Mesenchymal stem cell (in vitro differentiated cells and primary cell): ENCODE results near the gene ZNF366.
A peak's percentile ranks its signal among the peaks of the same experiment; 100 is the strongest.

Experiments used
- DNase-seq: peaks from one replicate; pipeline ENCODE4 v3.0.0-alpha.2; 2013
- H2AFZ ChIP-seq: one replicate; pipeline ENCODE4 v1.6.1; 2013; ENCODE audit warnings: low read depth, mild to moderate bottlenecking, control low read depth, inconsistent platforms, low read length, moderate library complexity
- H2AK5ac ChIP-seq: 2 replicates; pipeline ENCODE4 v1.6.1; 2013; ENCODE audit warnings: low read length, moderate library complexity, mild to moderate bottlenecking, inconsistent platforms; ENCODE audit not compliant: severe bottlenecking
- H2BK120ac ChIP-seq: one replicate; pipeline ENCODE4 v1.6.1; 2013; ENCODE audit warnings: low read depth, mild to moderate bottlenecking, inconsistent platforms, low read length, moderate library complexity
- H2BK12ac ChIP-seq, 2 experiments: one replicate each; pipeline ENCODE4 v1.6.1; 2013; ENCODE audit warnings: inconsistent platforms in 2 of 2, low read length in 2 of 2, mild to moderate bottlenecking in 2 of 2, moderate library complexity in 2 of 2, control low read depth in 1 of 2
- H2BK15ac ChIP-seq: one replicate; pipeline ENCODE4 v1.6.1; 2013; ENCODE audit warnings: mild to moderate bottlenecking, low read depth, inconsistent platforms; ENCODE audit not compliant: poor library complexity, severe bottlenecking
- H2BK5ac ChIP-seq: 2 replicates; pipeline ENCODE4 v1.6.1; 2013; ENCODE audit warnings: low read depth, mild to moderate bottlenecking, low read length, control low read depth, inconsistent platforms; ENCODE audit not compliant: poor library complexity, severe bottlenecking
- H3K14ac ChIP-seq, 2 experiments: one replicate each; pipeline ENCODE4 v1.6.1; 2013; ENCODE audit warnings: inconsistent platforms in 2 of 2, low read length in 2 of 2, control low read depth in 1 of 2, mild to moderate bottlenecking in 1 of 2, moderate library complexity in 1 of 2
- H3K18ac ChIP-seq, 2 experiments: one replicate each; pipeline ENCODE4 v1.6.1; 2013; ENCODE audit warnings: inconsistent platforms in 2 of 2, low read length in 2 of 2, control low read depth in 1 of 2, low read depth in 1 of 2, mild to moderate bottlenecking in 1 of 2
- H3K23ac ChIP-seq, 2 experiments: one replicate each; pipeline ENCODE4 v1.6.1; 2013; ENCODE audit warnings: inconsistent platforms in 2 of 2, low read length in 2 of 2, mild to moderate bottlenecking in 2 of 2, moderate library complexity in 2 of 2, control low read depth in 1 of 2
- H3K27ac ChIP-seq: 2 replicates; pipeline ENCODE4 v1.5.1; 2013; ENCODE audit warnings: mild to moderate bottlenecking, moderate library complexity, low read length, control low read depth, inconsistent platforms; ENCODE audit not compliant: poor library complexity, severe bottlenecking
- H3K27me3 ChIP-seq, 2 experiments: 2 replicates each; pipeline versions ENCODE4 v1.6.1 to v1.7.0; 2013; ENCODE audit warnings: low read length in 2 of 2, mild to moderate bottlenecking in 2 of 2, moderate library complexity in 2 of 2, control low read depth in 1 of 2, inconsistent platforms in 1 of 2; ENCODE audit not compliant: control insufficient read depth in 1 of 2, insufficient read depth in 1 of 2
- H3K36me3 ChIP-seq, 2 experiments: 2 replicates each; pipeline versions ENCODE4 v1.6.1 to v1.7.0; 2013; ENCODE audit warnings: low read length in 2 of 2, control low read depth in 1 of 2, inconsistent platforms in 1 of 2, low read depth in 1 of 2, mild to moderate bottlenecking in 1 of 2; ENCODE audit not compliant: insufficient read depth in 2 of 2, control insufficient read depth in 1 of 2
- H3K4ac ChIP-seq, 2 experiments: one replicate each; pipeline ENCODE4 v1.6.1; 2013; ENCODE audit warnings: inconsistent platforms in 2 of 2, low read length in 2 of 2, mild to moderate bottlenecking in 2 of 2, moderate library complexity in 2 of 2, control low read depth in 1 of 2, low read depth in 1 of 2
- H3K4me1 ChIP-seq: 2 replicates; pipeline ENCODE4 v1.6.1; 2013; ENCODE audit warnings: low read depth, low read length, control low read depth; ENCODE audit not compliant: control insufficient read depth, insufficient read depth
- H3K4me2 ChIP-seq: 2 replicates; pipeline ENCODE4 v1.6.1; 2013; ENCODE audit warnings: low read length, mild to moderate bottlenecking, inconsistent platforms; ENCODE audit not compliant: poor library complexity, severe bottlenecking
- H3K4me3 ChIP-seq, 2 experiments: 2 replicates each; pipeline versions ENCODE4 v1.5.1 to v1.7.0; 2013; ENCODE audit warnings: low read length in 2 of 2, mild to moderate bottlenecking in 2 of 2, control low read depth in 1 of 2, low read depth in 1 of 2; ENCODE audit not compliant: insufficient read depth in 1 of 2
- H3K79me1 ChIP-seq: replicated peaks from 2 replicates; pipeline ENCODE4 v1.6.1; 2013; ENCODE audit warnings: mild to moderate bottlenecking, control low read depth, low read length, inconsistent platforms; ENCODE audit not compliant: poor library complexity, severe bottlenecking
- H3K9ac ChIP-seq: 2 replicates; pipeline ENCODE4 v1.7.0; 2013; ENCODE audit warnings: mild to moderate bottlenecking, low read length, moderate library complexity
- H3K9me3 ChIP-seq: 2 replicates; pipeline ENCODE4 v1.7.0; 2013; ENCODE audit warnings: mild to moderate bottlenecking, low read length; ENCODE audit not compliant: control insufficient read depth
- H4K8ac ChIP-seq: one replicate; pipeline ENCODE4 v1.6.1; 2013; ENCODE audit warnings: inconsistent platforms, mild to moderate bottlenecking, low read length, moderate library complexity
- H4K91ac ChIP-seq: one replicate; pipeline ENCODE4 v1.6.1; 2013; ENCODE audit warnings: mild to moderate bottlenecking, low read length, inconsistent platforms
- WGBS: methylation state at CpG from one replicate; pipeline ENCODE4 v1.1.7; 2013; ENCODE audit warnings: mixed read lengths; 5-methylcytosine and 5-hydroxymethylcytosine counted together

Gene ZNF366

GRCh38 chr5:72441094-72441723 is 66.0 kb downstream of the ZNF366 start:
- H3K18ac ChIP-seq = peak overlapping the region; percentile 37 to 40
- peaks cover 2% of the 10 kb centered on the region for H3K4me1 ChIP-seq
- H3K9ac ChIP-seq = peak overlapping the region; percentile 50
- 98% methylated on average over 4 of the region's 4 CpGs for WGBS
- no peaks in the 10 kb centered on the region for H3K27me3 ChIP-seq
- H2AK5ac ChIP-seq = no peak overlapping the region
- no peaks in the 10 kb centered on the region for H3K9me3 ChIP-seq
- no peak overlapping the region for H3K27ac ChIP-seq
- H3K23ac ChIP-seq = no peak overlapping the region
- no peak overlapping the region for H2BK120ac ChIP-seq
- no peak overlapping the region for H4K8ac ChIP-seq
- H2BK15ac ChIP-seq = peak overlapping the region; percentile 30
- H2BK5ac ChIP-seq = no peak overlapping the region
- no peak overlapping the region for H2AFZ ChIP-seq
- H3K14ac ChIP-seq = no peak overlapping the region
- no peak overlapping the region for H3K4me2 ChIP-seq
- H3K4me3 ChIP-seq = no peak overlapping the region
- no peaks in the 10 kb centered on the region for H3K79me1 ChIP-seq
- H2BK12ac ChIP-seq = peak overlapping the region in 1 of 2 experiments; percentile 60
- H3K4ac ChIP-seq = no peak overlapping the region
- DNase-seq = no peak
- no peaks in the 10 kb centered on the region for H3K36me3 ChIP-seq
- peak overlapping the region; percentile 65 for H4K91ac ChIP-seq

GRCh38 chr5:72440207-72440638 is 67.0 kb downstream of the ZNF366 start:
- WGBS = 98% methylated on average over 1 of the region's 1 CpG

GRCh38 chr5:72439192-72439591 is 68.0 kb downstream of the ZNF366 start:
- WGBS = 89% methylated on average over 4 of the region's 4 CpGs
- no peak overlapping the region for H3K4ac ChIP-seq

More at GRCh38 chr5:72440207-72440638, 67.0 kb downstream of the ZNF366 start:
- Histone ChIP-seq H3K9ac (no peak overlapping the region), H2AK5ac (no peak overlapping the region), H3K79me1 (no peaks in the 10 kb centered on the region), H3K9me3 (no peaks in the 10 kb centered on the region), H3K4me1 (peaks cover 2% of the 10 kb centered on the region), H3K4ac (no peak overlapping the region), H4K8ac (no peak overlapping the region), H2BK120ac (no peak overlapping the region), H3K27ac (no peak overlapping the region), H2BK12ac (no peak overlapping the region), H3K4me3 (no peak overlapping the region), H3K27me3 (no peaks in the 10 kb centered on the region), H3K14ac (no peak overlapping the region), H3K4me2 (no peak overlapping the region), H2BK15ac (no peak overlapping the region), H2BK5ac (no peak overlapping the region), H2AFZ (no peak overlapping the region), H3K23ac (no peak overlapping the region), H4K91ac (no peak overlapping the region), H3K36me3 (no peaks in the 10 kb centered on the region), H3K18ac (no peak overlapping the region)
- DNase-seq = no peak

DNA sequence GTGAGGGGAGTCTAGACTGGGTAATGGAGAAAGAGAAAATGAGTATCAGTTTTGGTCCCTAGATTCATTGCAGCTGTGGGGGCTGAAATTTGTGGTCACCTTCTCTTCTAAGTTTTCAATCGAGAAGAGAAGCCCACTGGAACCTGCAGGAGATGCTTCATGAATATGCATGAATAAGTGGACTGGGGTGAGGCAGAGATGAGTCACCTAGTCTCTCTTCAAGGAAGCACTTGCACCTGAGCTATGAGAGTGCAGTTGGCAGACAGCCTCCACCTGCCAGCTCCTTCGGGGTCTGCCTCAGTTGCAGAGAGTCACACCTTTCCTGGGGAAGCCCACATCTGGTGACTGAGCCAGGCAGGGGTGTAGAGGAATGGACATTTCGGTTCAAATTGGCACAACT is 69.1 kb downstream of the ZNF366 start:
- 93% methylated on average over 3 of the region's 3 CpGs for WGBS
- no peak overlapping the region for H2AK5ac ChIP-seq
- H3K27ac ChIP-seq = no peak overlapping the region
- H3K9ac ChIP-seq = no peak overlapping the region
- no peak overlapping the region for H2AFZ ChIP-seq
- no peaks in the 10 kb centered on the region for H3K9me3 ChIP-seq
- H3K27me3 ChIP-seq = no peaks in the 10 kb centered on the region
- no peak overlapping the region for H3K23ac ChIP-seq
- no peak overlapping the region for H3K4me3 ChIP-seq
- H2BK12ac ChIP-seq = no peak overlapping the region
- no peak overlapping the region for H3K18ac ChIP-seq
- H2BK15ac ChIP-seq = no peak overlapping the region
- H3K79me1 ChIP-seq = no peaks in the 10 kb centered on the region
- H3K4me1 ChIP-seq = peaks cover 2% of the 10 kb centered on the region
- H2BK5ac ChIP-seq = no peak overlapping the region
- H3K36me3 ChIP-seq = no peaks in the 10 kb centered on the region
- H3K4ac ChIP-seq = no peak overlapping the region
- no peak overlapping the region for H4K91ac ChIP-seq
- no peak overlapping the region for H4K8ac ChIP-seq
- no peak for DNase-seq
- H2BK120ac ChIP-seq = no peak overlapping the region
- no peak overlapping the region for H3K14ac ChIP-seq
- H3K4me2 ChIP-seq = no peak overlapping the region

More at GRCh38 chr5:72439192-72439591, 68.0 kb downstream of the ZNF366 start:
- Histone ChIP-seq H3K36me3 (no peaks in the 10 kb centered on the region), H3K4me3 (no peak overlapping the region), H4K8ac (no peak overlapping the region), H3K79me1 (no peaks in the 10 kb centered on the region), H3K27me3 (no peaks in the 10 kb centered on the region), H2BK15ac (no peak overlapping the region), H3K27ac (no peak overlapping the region), H3K9ac (no peak overlapping the region), H3K18ac (no peak overlapping the region), H2BK5ac (no peak overlapping the region), H3K14ac (no peak overlapping the region), H2AK5ac (no peak overlapping the region), H3K9me3 (no peaks in the 10 kb centered on the region), H3K4me1 (peaks cover 2% of the 10 kb centered on the region), H2BK12ac (no peak overlapping the region), H4K91ac (no peak overlapping the region), H2BK120ac (no peak overlapping the region), H2AFZ (no peak overlapping the region), H3K4me2 (no peak overlapping the region), H3K23ac (no peak overlapping the region)
- no peak for DNase-seq
